GM15510 (cell line): Measurements from ENCODE around the gene TMEM120A.

Experiments
- POLR2A ChIP-seq: IDR thresholded peaks from 3 replicates; pipeline ENCODE4 v1.6.1; 2011; ENCODE audit warnings: borderline replicate concordance; ENCODE audit not compliant: insufficient read length; ENCODE audit errors: extremely low read depth

The TMEM120A gene

DNA sequence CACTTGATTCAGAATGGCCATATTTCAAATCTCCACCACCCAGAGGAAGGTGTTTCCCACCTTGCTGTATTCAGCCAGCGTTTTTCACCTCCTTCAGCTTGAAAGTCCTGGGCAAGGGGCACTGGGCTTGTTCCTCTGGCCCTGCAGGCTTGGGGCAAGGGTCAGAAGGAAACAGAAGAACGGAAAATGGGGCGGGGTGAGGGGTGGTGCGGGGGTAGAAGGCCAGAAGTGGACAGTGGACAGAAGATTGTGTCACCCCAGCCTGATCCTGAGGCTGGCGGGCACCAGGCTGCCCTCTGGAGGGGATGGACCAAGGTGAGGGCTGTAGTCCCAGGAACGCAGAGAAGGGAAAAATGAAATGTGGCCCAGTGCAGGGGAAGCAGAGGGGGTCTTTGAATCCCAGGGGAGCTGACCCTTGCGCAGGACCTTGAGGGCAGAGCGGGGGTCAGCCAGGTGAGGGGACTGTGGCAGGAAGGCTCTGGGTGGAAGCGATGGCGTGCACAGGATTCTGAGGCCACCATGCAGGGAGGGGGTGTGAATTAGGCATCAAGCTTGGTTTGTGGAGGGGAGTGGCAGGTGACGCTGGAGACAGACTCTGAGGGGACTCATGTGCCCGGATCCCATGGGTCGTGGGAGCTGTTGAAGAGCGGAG lies 23.0 kb downstream of the TMEM120A start:
- no peak for TF ChIP-seq POLR2A

DNA sequence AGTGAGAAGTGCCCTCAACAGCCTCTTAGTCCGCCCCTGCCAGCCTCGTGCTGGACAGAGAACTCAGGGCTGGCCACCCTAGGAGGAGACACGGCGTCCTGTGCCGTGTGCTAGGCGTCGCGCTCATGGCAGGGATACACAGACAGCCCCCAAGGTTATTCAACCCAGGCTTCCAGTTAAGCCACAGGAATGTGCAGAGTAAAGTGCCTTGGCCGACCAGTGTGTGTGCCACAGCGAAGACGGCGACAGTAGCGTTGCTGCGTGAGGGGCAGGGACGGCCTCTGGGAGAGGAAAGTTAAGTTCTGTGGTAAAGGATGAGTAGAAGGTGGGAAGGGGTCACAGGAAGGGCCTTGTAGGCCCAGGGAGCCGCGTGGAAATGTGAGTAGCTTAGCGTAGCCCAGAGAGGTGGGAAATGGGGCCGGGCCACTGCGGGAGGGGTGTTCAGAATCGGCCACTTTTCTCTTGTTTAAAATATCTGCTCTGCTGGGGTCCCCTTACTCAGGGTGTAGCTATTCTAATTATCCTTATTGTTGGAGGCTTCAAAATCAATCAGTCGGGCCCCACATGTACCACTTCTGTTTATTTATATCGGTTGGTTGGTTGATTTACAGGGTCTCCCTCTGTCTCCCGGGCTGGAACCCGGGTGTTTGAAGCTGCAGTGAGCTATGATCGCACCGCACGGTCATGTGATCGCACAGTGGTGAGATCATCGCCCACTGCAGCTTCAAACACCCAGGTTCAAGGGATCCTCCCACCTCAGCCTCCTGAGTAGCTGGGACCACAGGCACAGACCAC lies 24.5 kb downstream of the TMEM120A start:
- TF ChIP-seq POLR2A, result no peak

DNA sequence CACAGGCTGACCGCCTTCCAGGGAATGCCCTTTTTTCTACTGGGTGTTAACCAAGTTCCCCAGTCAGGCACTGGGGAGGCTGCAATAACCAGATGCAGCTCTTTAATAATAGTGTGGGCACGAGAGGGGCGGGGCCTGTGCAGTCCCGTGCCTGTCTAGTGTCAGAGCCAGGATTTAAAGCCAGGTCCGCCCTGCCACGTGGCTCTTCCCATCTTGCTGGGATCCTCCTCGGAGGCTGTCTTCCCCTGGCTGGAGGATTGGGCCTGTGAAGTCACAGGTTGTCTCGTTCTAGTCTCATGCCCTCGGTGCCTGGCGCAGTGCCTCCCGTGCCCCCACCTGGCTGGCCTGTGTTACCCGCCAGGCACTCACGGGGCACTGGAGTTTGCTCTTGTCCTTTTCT lies 25.2 kb downstream of the TMEM120A start:
- no peak for TF ChIP-seq POLR2A

DNA sequence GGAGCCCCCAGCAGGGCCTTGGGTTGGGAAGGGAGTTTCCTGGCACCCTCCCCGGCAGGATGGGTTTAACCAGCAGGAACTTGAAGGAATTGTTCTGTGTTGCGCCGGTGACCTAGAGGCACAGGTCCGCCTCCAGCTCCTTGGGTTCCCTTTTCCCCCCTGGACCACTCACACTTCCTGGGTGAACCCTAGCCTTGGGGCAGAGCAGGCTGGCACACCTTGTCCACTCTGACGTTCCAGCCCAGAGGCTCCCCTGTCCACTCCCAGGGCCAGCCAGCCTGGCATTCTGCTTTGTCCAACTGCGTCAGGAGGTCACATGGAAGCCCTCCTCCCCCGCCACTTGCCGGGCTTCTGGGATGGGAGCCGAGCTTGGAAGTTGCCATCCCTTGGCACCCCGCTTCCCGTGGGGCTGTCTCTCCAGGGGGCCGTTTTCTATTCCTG lies 25.8 kb downstream of the TMEM120A start:
- no peak for TF ChIP-seq POLR2A

DNA sequence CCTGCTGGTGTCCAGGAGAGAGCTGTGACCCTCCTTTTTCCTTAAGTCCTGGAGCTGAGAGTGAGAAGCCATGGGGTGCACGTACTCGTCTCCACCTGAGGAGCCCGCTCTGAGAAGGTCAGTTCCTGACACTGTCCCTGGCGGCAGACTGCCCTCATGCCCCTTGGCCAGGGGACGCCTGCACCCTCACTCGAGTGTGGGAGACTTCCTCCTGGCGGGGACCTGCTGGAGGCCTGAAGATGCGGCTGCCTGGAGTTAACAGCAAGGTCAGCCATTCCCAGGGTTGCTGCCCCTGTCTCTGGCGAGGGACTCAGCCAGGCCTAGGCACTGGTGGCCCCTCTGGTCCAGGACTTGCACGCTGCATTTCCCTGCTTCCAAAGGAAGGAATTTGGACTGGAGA lies 26.4 kb downstream of the TMEM120A start:
- TF ChIP-seq POLR2A, result no peak

DNA sequence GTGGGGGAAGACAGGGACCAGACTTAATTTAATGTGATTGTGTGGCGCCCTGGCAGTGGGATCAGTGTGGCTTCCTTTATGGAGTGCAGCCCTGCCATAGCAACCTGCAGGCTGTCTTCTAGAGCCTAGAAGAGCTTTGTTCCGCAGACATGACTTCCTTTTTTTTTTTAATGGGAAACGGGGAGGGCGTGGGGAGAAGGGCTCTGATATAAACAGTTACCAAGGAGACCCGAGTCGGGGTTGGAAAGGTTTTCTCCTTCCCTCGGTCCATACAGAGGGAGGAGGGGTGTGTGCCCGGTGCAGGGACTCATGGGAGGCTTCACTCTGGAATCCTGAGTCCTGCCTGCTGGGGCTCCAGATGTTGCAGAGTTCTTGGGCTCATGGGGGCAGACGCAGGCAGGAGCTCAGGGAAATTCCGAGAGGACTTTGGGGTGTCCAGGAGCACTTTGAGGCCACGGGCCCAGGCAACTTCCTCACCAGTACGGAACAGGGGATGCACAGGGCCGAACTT lies 26.9 kb downstream of the TMEM120A start:
- no peak for TF ChIP-seq POLR2A

DNA sequence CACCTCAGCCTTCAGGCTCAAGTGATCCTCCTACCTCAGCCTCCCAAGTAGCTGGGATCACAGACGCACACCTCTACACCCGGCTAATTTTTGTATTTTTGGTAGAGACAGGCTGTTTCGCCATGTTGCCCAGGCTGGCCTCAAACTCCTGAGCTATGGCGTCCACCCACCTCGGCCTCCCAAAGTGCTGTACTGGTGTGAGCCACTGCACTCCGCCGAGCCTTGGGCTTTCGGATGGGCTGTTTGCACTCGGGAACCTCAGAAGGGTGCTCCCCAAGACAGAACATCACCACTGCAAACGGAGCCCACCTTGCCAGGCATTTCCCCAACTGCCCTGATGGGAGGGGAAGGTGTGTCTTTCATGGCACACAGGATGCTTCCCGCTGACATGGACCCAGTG lies 27.3 kb downstream of the TMEM120A start:
- TF ChIP-seq POLR2A, result no peak

DNA sequence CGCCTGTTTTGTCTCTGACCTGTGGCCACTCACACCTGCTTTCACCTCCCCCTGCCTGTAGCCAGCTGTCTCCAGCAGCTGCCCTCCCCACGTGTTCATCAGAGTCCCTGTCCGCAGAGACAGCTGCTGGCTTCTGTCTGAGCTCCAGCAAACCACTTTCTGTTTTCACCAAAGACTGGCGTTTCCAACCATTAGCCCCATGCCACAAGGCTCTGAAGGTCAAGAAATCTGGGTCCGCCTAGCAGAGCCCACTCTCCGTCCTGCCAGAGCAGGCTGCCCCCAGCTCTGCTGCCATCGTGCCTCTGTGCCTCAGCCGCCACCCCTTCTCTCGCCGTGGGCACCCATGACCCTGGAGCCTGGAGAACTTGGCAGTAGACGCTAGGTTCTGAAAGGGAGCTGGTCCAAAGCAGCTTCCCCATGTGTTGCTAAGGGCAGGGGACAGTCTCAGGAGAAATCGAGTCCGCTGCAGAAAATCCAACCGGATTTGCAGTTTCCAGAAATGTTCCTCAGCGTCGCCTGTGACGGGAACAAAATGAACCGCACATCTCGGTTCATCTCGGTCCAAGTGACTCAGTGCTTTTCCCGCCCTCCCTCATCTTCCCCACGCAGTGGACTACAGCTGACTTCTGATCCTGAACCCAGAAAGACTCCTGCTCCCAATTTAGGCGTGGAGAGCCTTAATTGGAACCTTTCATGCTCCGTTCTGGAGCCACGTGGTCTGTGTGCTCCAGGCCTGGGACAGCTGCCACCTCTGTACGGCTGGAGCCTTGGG lies 28.0 kb downstream of the TMEM120A start:
- TF ChIP-seq POLR2A, result no peak

DNA sequence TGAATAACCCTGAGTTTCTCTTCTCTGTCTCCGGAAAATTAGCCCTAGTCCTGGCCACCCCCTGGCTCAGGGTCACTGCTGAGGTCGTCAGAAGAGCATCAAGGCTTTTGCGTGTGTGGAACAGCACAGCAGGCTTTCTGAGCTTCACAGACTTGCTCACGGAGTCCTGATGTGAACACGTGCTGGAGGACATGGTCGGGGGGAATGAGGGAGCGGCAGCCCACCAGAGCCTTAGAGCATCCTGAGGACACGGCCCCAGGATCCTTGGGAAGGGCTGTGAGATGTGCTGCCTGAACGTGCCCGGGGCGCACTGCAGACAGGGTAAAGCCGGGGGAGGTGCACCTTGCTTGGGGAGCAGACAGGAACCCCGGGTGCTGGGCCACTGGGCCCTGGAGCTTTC lies 28.8 kb downstream of the TMEM120A start:
- no peak for TF ChIP-seq POLR2A

DNA sequence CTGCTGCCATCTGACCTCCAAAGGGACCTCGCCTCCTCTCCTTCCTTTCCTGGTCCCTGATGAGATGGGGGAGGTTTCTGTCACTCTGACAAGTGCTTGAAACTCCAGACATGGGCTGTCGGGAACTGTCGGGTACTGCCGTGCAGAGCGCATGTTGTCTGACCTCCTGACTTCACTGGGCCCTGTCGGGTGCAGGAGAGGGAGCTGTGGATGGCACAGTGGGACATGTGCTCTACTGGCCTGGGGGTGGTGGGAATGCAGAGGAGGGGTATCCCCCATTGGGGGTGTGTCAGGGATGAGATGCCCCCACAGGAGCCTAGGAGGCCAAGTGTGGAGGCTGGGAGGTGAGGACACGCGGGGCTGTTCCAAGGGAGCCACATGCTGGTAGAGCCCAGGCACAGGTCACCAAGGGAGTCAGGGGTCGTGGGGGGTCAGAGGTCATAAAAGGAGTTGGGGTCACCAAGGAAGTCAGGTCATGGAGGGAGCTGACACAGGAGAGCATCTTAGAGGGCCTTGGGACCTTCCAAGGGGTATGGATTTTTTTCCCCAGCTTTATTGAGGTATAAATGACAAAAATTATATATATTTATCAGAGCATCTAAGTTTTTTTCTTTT lies 30.9 kb downstream of the TMEM120A start:
- no peak for TF ChIP-seq POLR2A

DNA sequence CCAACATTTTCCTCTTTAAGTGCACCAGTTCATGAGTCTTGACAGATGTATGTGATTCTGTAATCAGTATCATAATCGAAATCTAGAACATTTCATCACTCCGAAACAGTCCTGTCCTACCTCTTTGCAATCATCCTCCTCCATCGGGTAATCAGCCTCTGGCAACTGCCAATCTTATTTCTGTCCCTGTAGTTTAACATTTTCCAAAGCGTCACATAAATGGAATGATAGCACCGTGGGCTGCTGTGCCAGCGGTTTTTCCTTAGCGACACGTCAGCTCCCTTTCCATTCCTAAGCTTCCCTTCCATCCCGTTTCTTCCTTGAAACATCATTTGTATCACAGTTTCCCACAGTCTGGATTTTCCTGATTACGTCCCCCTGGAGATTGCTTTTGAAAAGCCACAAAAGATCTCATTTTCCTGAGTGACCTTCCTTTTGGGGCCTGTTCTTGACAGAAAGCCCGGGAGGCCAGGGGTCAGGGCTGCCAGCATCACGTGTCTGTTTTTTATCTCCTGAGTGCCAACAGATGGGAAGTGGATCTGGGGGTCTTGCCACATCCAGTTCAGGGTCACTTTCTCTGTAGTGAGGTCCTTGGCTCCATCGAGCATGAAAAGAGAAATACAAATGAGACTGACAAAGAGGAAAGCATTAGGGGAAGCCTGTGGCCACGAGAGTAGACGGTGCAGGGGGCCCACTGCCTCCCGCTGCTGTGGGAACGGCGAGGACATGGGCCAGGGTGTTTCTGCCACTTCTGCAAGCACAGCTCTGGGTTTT lies 31.6 kb downstream of the TMEM120A start:
- no peak for TF ChIP-seq POLR2A

DNA sequence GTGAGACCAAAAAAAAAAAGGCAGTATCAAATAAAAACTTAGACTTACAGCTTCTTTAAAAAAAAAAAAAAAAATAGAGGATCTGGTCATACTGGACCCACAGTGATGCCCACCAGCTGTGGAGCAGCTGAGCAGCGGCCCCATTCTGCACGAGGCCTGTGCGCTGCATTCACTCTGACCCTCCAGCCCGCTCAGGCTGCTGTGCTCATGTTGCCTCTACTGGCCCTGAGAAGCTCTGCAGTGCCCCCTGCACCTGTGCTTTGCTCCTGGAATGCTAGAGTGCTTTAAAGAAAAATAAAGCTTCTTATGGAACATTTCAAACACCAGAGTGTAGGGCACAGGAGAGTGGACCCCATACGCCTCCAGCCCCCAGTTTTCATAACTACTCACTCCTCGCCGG lies 33.2 kb downstream of the TMEM120A start:
- no peak for TF ChIP-seq POLR2A

DNA sequence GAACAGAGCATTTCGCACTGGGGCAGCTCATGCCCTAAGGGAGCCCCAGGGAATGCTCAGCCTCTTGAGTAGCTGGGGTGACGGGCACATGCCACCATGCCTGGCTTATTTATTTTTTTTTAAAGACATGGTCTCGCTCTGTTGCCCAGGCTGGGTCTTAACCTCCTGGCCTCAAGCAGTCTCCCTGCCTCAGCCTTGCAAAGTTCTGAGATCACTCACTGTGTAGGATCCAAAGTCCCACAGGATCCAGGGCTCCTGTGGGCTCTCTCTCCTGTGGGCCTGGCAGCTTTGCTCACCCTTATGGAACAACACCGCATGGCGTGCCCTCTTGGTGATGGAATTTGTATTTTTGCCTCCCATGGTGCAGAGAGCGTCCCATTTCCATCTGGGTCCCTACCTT lies 34.0 kb downstream of the TMEM120A start:
- TF ChIP-seq POLR2A, result no peak
